Measurements from ENCODE around the gene ABCF2. TPM values are rescaled to one million over a fixed set of nuclear protein-coding genes. Genes with fewer than 3 reads are reported as not detected.

Gene ABCF2
- total and polyA plus RNA-seq, 4 donors, result 6.3 to 15.6 (median 10.5) TPM

DNA sequence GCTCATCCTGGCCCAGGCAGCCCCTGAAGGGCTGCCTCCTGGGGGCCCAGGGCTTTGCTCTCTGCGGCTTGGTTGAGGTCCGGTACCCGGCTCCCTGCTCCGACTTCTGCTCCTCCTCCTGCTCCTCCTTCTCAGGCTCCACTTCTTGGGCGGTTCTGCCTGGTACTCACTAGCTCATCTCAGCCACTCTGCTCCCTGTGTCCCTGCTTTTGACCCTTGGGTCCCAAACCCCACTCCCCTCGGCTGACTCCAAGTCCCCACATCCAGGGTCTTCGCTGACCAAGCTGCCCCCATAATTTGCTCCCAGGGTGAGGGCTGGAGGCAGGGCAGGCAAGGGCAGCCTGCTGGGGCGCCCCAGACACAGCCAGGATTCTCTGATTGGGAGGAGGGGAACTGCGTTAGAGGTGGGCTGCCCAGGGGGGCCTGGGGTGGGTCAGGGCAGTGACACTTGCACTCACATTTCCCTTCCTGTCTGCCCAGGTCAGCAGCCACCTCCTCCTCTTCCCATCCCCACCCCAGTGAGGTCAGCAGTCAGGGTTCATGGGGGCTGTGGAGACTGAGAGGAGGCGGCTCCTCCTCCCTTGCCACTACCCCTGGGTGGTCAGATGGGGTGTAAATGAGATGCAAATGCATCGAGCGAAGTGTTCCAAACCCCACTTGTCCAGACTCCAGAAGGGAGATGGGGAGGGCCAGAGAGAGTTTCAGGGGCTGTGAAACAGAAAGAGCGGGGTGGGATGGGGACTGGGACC, 19.3 kb upstream of the ABCF2 start:
- H3K9ac ChIP-seq (ENCODE audit: low read depth in 1 of 2, low read length in 2 of 2), result no peak overlapping the region
- no peak overlapping the region for H3K27ac ChIP-seq (ENCODE audit: low read depth in 1 of 2, low read length in 2 of 2)
- H3K36me3 ChIP-seq (ENCODE audit: control insufficient read depth in 4 of 4, insufficient read depth in 3 of 4, low read depth in 1 of 4, low read length in 3 of 4), result no peaks in the 10 kb centered on the region
- 59% methylated on average over 13 of the region's 13 CpGs for WGBS
- TF ChIP-seq EGR1 (IDR thresholded peaks at IDR 0.05; ENCODE audit: low read depth in 2 of 2), result no peak
- no peak for TF ChIP-seq SP1 (IDR thresholded peaks at IDR 0.05)
- TF ChIP-seq CTCF (IDR thresholded peaks at IDR 0.05; ENCODE audit: low read depth, low read length, missing input control), result no peak
- no peak for TF ChIP-seq RXRA (IDR thresholded peaks at IDR 0.05)
- H3K9me3 ChIP-seq (ENCODE audit: control insufficient read depth in 4 of 4, low read length in 3 of 4), result no peaks in the 10 kb centered on the region
- H3K4me1 ChIP-seq (ENCODE audit: control insufficient read depth in 4 of 4, insufficient read depth in 4 of 4, low read length in 3 of 4), result peaks cover 8 to 29% (median 17%) of the 10 kb centered on the region in 4 donors
- H3K4me3 ChIP-seq (ENCODE audit: low read depth in 1 of 3, low read length in 3 of 3), result no peak overlapping the region
- DNase-seq (ENCODE audit: low spot score), result no peak
- H3K27me3 ChIP-seq (ENCODE audit: control insufficient read depth in 4 of 4, insufficient read depth in 4 of 4, low read length in 3 of 4), result peaks cover 0 to 4% (median 0%) of the 10 kb centered on the region in 4 donors

- Histone ChIP-seq H3K4me1 (ENCODE audit: control insufficient read depth in 4 of 4, insufficient read depth in 4 of 4, low read length in 3 of 4) (peaks cover 8 to 29% (median 17%) of the 10 kb centered on the region in 4 donors), H3K9me3 (ENCODE audit: control insufficient read depth in 4 of 4, low read length in 3 of 4) (no peaks in the 10 kb centered on the region), H3K36me3 (ENCODE audit: control insufficient read depth in 4 of 4, insufficient read depth in 3 of 4, low read depth in 1 of 4, low read length in 3 of 4) (no peaks in the 10 kb centered on the region), H3K27me3 (ENCODE audit: control insufficient read depth in 4 of 4, insufficient read depth in 4 of 4, low read length in 3 of 4) (peaks cover 0 to 4% (median 0%) of the 10 kb centered on the region in 4 donors), H3K9ac (ENCODE audit: low read depth in 1 of 2, low read length in 2 of 2) (no peak overlapping the region), H3K27ac (ENCODE audit: low read depth in 1 of 2, low read length in 2 of 2) (no peak overlapping the region), H3K4me3 (ENCODE audit: low read depth in 1 of 3, low read length in 3 of 3) (peak overlapping the region in 1 of 3 donors; percentile 23)
- 5% methylated on average over 60 of the region's 60 CpGs for WGBS
- peak; percentile 21 for TF ChIP-seq CTCF (IDR thresholded peaks at IDR 0.05; ENCODE audit: low read depth, low read length, missing input control)
- no peak for TF ChIP-seq TAF1 (conservative IDR thresholded peaks at IDR 0.05)
- DNase-seq (ENCODE audit: low spot score), result peak; percentile 51
Observed at GRCh38 chr7:151245360-151246101, 18.5 kb upstream of the ABCF2 start.

DNA sequence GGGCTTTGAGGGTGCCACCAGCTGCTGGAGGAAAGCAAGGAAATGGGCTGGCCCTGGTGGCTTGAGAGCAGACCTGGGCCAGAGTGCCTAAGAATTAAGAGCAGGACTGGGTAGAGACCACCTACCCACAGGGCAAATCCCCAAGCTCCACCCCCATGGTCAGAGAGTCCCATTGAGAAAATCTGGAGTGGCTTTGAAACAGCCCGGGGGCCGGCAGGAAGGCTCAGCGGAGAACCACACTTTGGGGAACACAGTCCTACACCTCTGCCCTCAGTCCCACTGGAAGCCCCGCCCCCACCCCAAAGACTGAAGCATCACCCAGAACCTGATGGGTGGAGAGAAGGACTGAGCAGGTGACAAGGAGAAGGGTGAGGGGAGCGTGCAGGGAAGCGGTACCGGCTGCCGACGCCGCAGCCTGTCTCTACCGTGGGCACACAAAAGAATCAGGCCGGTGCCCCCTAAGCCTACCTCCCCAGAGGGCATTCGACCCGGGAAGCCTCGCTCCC, 17.9 kb upstream of the ABCF2 start:
- Histone ChIP-seq H3K9ac (ENCODE audit: low read depth in 1 of 2, low read length in 2 of 2) (no peak overlapping the region), H3K4me1 (ENCODE audit: control insufficient read depth in 4 of 4, insufficient read depth in 4 of 4, low read length in 3 of 4) (peaks cover 8 to 29% (median 17%) of the 10 kb centered on the region in 4 donors)

More for the DNA sequence above, 17.9 kb upstream of the ABCF2 start:
- no peaks in the 10 kb centered on the region for H3K9me3 ChIP-seq (ENCODE audit: control insufficient read depth in 4 of 4, low read length in 3 of 4)
- WGBS, result 16% methylated on average over 15 of the region's 15 CpGs
- no peak overlapping the region for H3K4me3 ChIP-seq (ENCODE audit: low read depth in 1 of 3, low read length in 3 of 3)
- H3K36me3 ChIP-seq (ENCODE audit: control insufficient read depth in 4 of 4, insufficient read depth in 3 of 4, low read depth in 1 of 4, low read length in 3 of 4), result no peaks in the 10 kb centered on the region
- DNase-seq (ENCODE audit: low spot score), result no peak
- TF ChIP-seq HNF4A (conservative IDR thresholded peaks at IDR 0.05), result no peak
- no peak for TF ChIP-seq SP1 (IDR thresholded peaks at IDR 0.05)
- no peak for TF ChIP-seq HNF4G (IDR thresholded peaks at IDR 0.05)
- no peak for TF ChIP-seq FOXA2 (IDR thresholded peaks at IDR 0.05)
- no peak for TF ChIP-seq EGR1 (IDR thresholded peaks at IDR 0.05; ENCODE audit: low read depth in 2 of 2)
- no peak for TF ChIP-seq RXRA (IDR thresholded peaks at IDR 0.05)
- TF ChIP-seq MAX (IDR thresholded peaks at IDR 0.05), result no peak
- TF ChIP-seq, protein P1, sequence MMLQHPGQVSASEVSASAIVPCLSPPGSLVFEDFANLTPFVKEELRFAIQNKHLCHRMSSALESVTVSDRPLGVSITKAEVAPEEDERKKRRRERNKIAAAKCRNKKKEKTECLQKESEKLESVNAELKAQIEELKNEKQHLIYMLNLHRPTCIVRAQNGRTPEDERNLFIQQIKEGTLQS (IDR thresholded peaks at IDR 0.05), result no peak
- TF ChIP-seq GABPA (IDR thresholded peaks at IDR 0.05 in 1 of 2, conservative IDR thresholded peaks at IDR 0.05 in 1 of 2), result no peak
- TF ChIP-seq RAD21 (IDR thresholded peaks at IDR 0.05), result no peak
- TF ChIP-seq NR2F2 (IDR thresholded peaks at IDR 0.05), result no peak
- no peak for TF ChIP-seq REST (IDR thresholded peaks at IDR 0.05)
- TF ChIP-seq FOXA1 (IDR thresholded peaks at IDR 0.05), result no peak
- no peak for TF ChIP-seq JUND (IDR thresholded peaks at IDR 0.05)
- TF ChIP-seq TAF1 (conservative IDR thresholded peaks at IDR 0.05), result no peak
- peaks cover 0 to 4% (median 0%) of the 10 kb centered on the region in 4 donors for H3K27me3 ChIP-seq (ENCODE audit: control insufficient read depth in 4 of 4, insufficient read depth in 4 of 4, low read length in 3 of 4)
- no peak overlapping the region for H3K27ac ChIP-seq (ENCODE audit: low read depth in 1 of 2, low read length in 2 of 2)
